PFSK-1 (cell line): Measurements from ENCODE around the gene PRKN.

Source experiments
- POLR2AphosphoS5 ChIP-seq: IDR thresholded peaks from 2 replicates; pipeline ENCODE4 v1.6.1; 2012; ENCODE audit warnings: low read depth, mild to moderate bottlenecking, control low read depth, low read length, moderate library complexity
- SIN3A ChIP-seq: IDR thresholded peaks from 2 replicates; pipeline ENCODE4 v1.6.1; 2012; ENCODE audit warnings: mild to moderate bottlenecking, low read length, moderate library complexity, borderline replicate concordance; ENCODE audit not compliant: insufficient read depth
- TAF1 ChIP-seq: IDR thresholded peaks from 2 replicates; pipeline ENCODE4 v1.6.1; 2012; ENCODE audit warnings: low read length, control low read depth, borderline replicate concordance; ENCODE audit not compliant: insufficient read depth
- TF ChIP-seq, protein P1 (sequence below), 2 experiments: IDR thresholded peaks; 2 replicates each; pipeline versions ENCODE4 v1.6.1 to v1.8.0; 2011 to 2012; ENCODE audit warnings: low read depth in 2 of 2, low read length in 2 of 2, control low read depth in 1 of 2, inconsistent platforms in 1 of 2, mild to moderate bottlenecking in 1 of 2, moderate library complexity in 1 of 2; ENCODE audit not compliant: insufficient read depth in 1 of 2

DNA sequence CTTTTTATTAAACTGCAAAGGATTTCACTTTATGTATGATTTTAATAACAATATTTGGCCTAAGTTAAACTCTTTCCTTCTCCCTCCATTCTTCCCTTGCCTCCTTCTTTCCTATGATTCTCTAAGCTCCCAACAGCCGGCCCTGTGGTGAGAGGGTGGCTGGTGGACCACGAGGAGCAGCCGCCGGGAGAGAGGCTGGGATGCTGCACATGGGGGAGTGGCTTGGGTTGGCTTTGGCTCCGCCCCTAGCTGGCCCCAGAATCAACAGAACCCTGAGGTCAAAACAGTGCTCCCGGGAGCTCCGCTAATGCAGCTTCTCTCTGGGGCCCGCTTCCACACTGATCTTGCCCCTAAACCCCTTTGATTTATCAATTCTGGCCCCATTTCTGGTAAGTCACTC lies 1063.9 kb downstream of the PRKN start:
- no peak for TF ChIP-seq TAF1
- TF ChIP-seq, protein P1, sequence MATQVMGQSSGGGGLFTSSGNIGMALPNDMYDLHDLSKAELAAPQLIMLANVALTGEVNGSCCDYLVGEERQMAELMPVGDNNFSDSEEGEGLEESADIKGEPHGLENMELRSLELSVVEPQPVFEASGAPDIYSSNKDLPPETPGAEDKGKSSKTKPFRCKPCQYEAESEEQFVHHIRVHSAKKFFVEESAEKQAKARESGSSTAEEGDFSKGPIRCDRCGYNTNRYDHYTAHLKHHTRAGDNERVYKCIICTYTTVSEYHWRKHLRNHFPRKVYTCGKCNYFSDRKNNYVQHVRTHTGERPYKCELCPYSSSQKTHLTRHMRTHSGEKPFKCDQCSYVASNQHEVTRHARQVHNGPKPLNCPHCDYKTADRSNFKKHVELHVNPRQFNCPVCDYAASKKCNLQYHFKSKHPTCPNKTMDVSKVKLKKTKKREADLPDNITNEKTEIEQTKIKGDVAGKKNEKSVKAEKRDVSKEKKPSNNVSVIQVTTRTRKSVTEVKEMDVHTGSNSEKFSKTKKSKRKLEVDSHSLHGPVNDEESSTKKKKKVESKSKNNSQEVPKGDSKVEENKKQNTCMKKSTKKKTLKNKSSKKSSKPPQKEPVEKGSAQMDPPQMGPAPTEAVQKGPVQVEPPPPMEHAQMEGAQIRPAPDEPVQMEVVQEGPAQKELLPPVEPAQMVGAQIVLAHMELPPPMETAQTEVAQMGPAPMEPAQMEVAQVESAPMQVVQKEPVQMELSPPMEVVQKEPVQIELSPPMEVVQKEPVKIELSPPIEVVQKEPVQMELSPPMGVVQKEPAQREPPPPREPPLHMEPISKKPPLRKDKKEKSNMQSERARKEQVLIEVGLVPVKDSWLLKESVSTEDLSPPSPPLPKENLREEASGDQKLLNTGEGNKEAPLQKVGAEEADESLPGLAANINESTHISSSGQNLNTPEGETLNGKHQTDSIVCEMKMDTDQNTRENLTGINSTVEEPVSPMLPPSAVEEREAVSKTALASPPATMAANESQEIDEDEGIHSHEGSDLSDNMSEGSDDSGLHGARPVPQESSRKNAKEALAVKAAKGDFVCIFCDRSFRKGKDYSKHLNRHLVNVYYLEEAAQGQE (IDR thresholded peaks at IDR 0.05; ENCODE audit: insufficient read depth in 1 of 2, low read depth in 2 of 2, low read length in 2 of 2), result no peak
- no peak for TF ChIP-seq POLR2AphosphoS5
- no peak for TF ChIP-seq SIN3A
